Glomerular visceral epithelial cell (primary cell): Measurements from ENCODE around the gene C16orf87.
A peak's percentile ranks its signal among the peaks of the same experiment; 100 is the strongest.

Experiments used
- DNase-seq: peaks from one replicate; pipeline ENCODE4 v3.0.0-alpha.2; 2016; ENCODE audit errors: extremely low spot score

The C16orf87 gene

GRCh38 chr16:46843898-46844642 is 13.1 kb upstream of the C16orf87 start:
- no peak for DNase-seq

- no peak for DNase-seq
Observed at GRCh38 chr16:46842192-46842895, 11.4 kb upstream of the C16orf87 start.

GRCh38 chr16:46839986-46840443 is 9.0 kb upstream of the C16orf87 start:
- DNase-seq: no peak

GRCh38 chr16:46836534-46837530 is 5.9 kb upstream of the C16orf87 start:
- no peak for DNase-seq

- DNase-seq: no peak
Observed at GRCh38 chr16:46833460-46833800, 2.5 kb upstream of the C16orf87 start.

GRCh38 chr16:46832757-46833459 is 1.9 kb upstream of the C16orf87 start:
- no peak for DNase-seq

GRCh38 chr16:46830417-46830901 is 521 bp downstream of the C16orf87 start:
- no peak for DNase-seq

GRCh38 chr16:46828943-46829342 is 2.0 kb downstream of the C16orf87 start:
- DNase-seq: no peak

- DNase-seq: no peak
Observed at GRCh38 chr16:46828292-46828691, 2.7 kb downstream of the C16orf87 start.

- DNase-seq: no peak
Observed at GRCh38 chr16:46826631-46827030, 4.3 kb downstream of the C16orf87 start.

- DNase-seq: no peak
Observed at GRCh38 chr16:46822270-46822669, 8.7 kb downstream of the C16orf87 start.

GRCh38 chr16:46817961-46818360 is 13.0 kb downstream of the C16orf87 start:
- DNase-seq: no peak

GRCh38 chr16:46814790-46815189 is 16.2 kb downstream of the C16orf87 start:
- DNase-seq: no peak

GRCh38 chr16:46813611-46814010 is 17.4 kb downstream of the C16orf87 start:
- no peak for DNase-seq

- no peak for DNase-seq
Observed at GRCh38 chr16:46812781-46813540, 18.0 kb downstream of the C16orf87 start.

GRCh38 chr16:46811682-46812081 is 19.3 kb downstream of the C16orf87 start:
- no peak for DNase-seq

- DNase-seq: no peak
Observed at GRCh38 chr16:46808997-46809396, 22.0 kb downstream of the C16orf87 start.

- DNase-seq: no peak
Observed at GRCh38 chr16:46807336-46807735, 23.6 kb downstream of the C16orf87 start.

- no peak for DNase-seq
Observed at GRCh38 chr16:46803373-46803772, 27.6 kb downstream of the C16orf87 start.

GRCh38 chr16:46801428-46802049 is 29.4 kb downstream of the C16orf87 start:
- peak; percentile 9 for DNase-seq
